ENCODE measurements around the gene HOXB9. TPM values are rescaled to one million over a fixed set of nuclear protein-coding genes. Genes with fewer than 3 reads are reported as not detected.
A peak's percentile ranks its signal among the peaks of the same experiment; 100 is the strongest.

The HOXB9 gene
- total RNA-seq, 2 experiments from 2014 or later = not detected

- CTCF ChIA-PET (ENCODE audit: unreplicated experiment) = no interaction called here
- no peak for DNase-seq (ENCODE audit: low spot score)
- Histone ChIP-seq H3K27ac (ENCODE audit: low read depth, low read length, poor library complexity, severe bottlenecking) (peak overlapping the region; percentile 5), H3K4me3 (ENCODE audit: low read depth, low read length, poor library complexity, severe bottlenecking) (peak overlapping the region; percentile 85), H2AFZ (ENCODE audit: low read length) (peak overlapping the region; percentile 70), H3K4me1 (ENCODE audit: insufficient read depth, low read length, poor library complexity, severe bottlenecking) (peaks cover 19% of the 10 kb centered on the region), H3K79me2 (ENCODE audit: insufficient read depth, low read depth, low read length) (peaks cover 6% of the 10 kb centered on the region; the same call in 1 of the 2 replicates), H3K36me3 (ENCODE audit: insufficient read depth, low read length) (peaks cover 5% of the 10 kb centered on the region; the same call in 1 of the 2 replicates), H3K4me2 (ENCODE audit: low read length) (peak overlapping the region; percentile 85), H3K9me2 (ENCODE audit: insufficient read depth, low read length) (no peaks in the 10 kb centered on the region), H3K9me3 (ENCODE audit: low read length) (no peaks in the 10 kb centered on the region), H4K20me1 (ENCODE audit: insufficient read depth, low read length) (no peaks in the 10 kb centered on the region)
- BruUV-seq (replicated peaks) = TSS peak; percentile 86
- intact Hi-C loops (cut with micrococcal nuclease; ENCODE audit: unreplicated experiment) = no loop called here
- POLR2A ChIA-PET = no interaction called here
- no peak for TF ChIP-seq CTCF (conservative IDR thresholded peaks at IDR 0.05; ENCODE audit: low read length)
Measured at GRCh38 chr17:48578616-48579470, 47.3 kb downstream of the HOXB9 start.

- BruUV-seq (replicated peaks) = no TSS peak
- Histone ChIP-seq H3K79me2 (ENCODE audit: insufficient read depth, low read depth, low read length) (peaks cover 6% of the 10 kb centered on the region; the same call in 1 of the 2 replicates), H2AFZ (ENCODE audit: low read length) (peak within 1 kb of the TSS; percentile 70), H3K9me3 (ENCODE audit: low read length) (no peaks in the 10 kb centered on the region), H3K4me3 (ENCODE audit: low read depth, low read length, poor library complexity, severe bottlenecking) (peak within 1 kb of the TSS; percentile 85), H3K36me3 (ENCODE audit: insufficient read depth, low read length) (peaks cover 5% of the 10 kb centered on the region; the same call in 1 of the 2 replicates), H3K27ac (ENCODE audit: low read depth, low read length, poor library complexity, severe bottlenecking) (peak within 1 kb of the TSS; percentile 44), H4K20me1 (ENCODE audit: insufficient read depth, low read length) (no peaks in the 10 kb centered on the region), H3K4me1 (ENCODE audit: insufficient read depth, low read length, poor library complexity, severe bottlenecking) (peaks cover 19% of the 10 kb centered on the region), H3K9me2 (ENCODE audit: insufficient read depth, low read length) (no peaks in the 10 kb centered on the region), H3K4me2 (ENCODE audit: low read length) (peak within 1 kb of the TSS; percentile 85)
- POLR2A ChIA-PET = no interaction called here
- intact Hi-C loops (cut with micrococcal nuclease; ENCODE audit: unreplicated experiment) = no loop called here
- TF ChIP-seq CTCF (conservative IDR thresholded peaks at IDR 0.05; ENCODE audit: low read length) (no peak), EZH2phosphoT487 (IDR thresholded peaks at IDR 0.05; ENCODE audit: borderline replicate concordance, low read depth, low read length) (no peak)
- CTCF ChIA-PET (ENCODE audit: unreplicated experiment) = no interaction called here
- DNase-seq (ENCODE audit: low spot score) = peak; percentile 85
Measured at GRCh38 chr17:48577946-48578615, 48.1 kb downstream of the HOXB9 start, which contains the start of gene HOXB4. TSS of gene HOXB4 (minus strand) at chr17:48578350. CDS start at chr17:48578319, 31 bp downstream.
